Loucy (cell line): ENCODE results near the gene FGFR3.

Source experiments
- CTCF ChIP-seq: fragments of 200-600 bp; sonication (generic); conservative IDR thresholded peaks from 2 replicates; pipeline ENCODE4 v1.5.1; 2014; ENCODE audit warnings: mild to moderate bottlenecking, antibody characterized with exemption, low read length
- EZH2phosphoT487 ChIP-seq: fragments of 200-600 bp; IDR thresholded peaks from 2 replicates; pipeline ENCODE4 v1.6.1; 2018; ENCODE audit warnings: antibody characterized with exemption, mild to moderate bottlenecking, moderate library complexity, borderline replicate concordance

GRCh38 chr4:1797298-1797860, 4.3 kb downstream of the FGFR3 start:
- TF ChIP-seq CTCF (no peak), EZH2phosphoT487 (no peak)
